Measurements from ENCODE around the gene DDR2.
A peak's percentile ranks its signal among the peaks of the same experiment; 100 is the strongest.
"Not testable (repeated sequence)": the region's sequence is repeated elsewhere in the genome, so short reads cannot be mapped to it uniquely, and the experiment has no call there.

The DDR2 gene

DNA sequence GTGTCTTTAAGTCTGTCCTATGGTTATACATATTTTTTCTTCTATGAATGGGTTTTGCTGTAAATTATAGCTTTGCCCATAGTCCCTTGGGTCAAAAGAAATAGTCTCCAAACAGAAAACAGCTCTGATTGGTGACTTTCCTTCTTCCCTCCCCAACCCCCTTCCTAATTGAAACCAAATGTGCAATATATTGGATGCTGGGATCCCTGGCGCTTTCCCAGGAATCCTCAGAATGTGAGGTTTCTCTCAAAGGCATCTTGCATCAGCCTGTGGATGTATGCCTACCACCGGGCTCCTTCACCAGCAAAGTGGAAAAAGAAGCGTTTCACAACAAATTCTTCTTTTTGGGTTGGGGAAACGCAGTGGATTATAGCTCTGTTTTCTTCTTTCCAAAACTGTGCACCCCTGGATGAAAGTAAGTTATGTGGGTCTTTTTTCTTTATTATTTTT, at the start of gene DDR2:
Gene DDR2, plus strand, starts transcription at position 248 of the 450 bp plus-strand sequence. CDS start 86,600 bp downstream, outside the sequence.
- DNase-seq = no peak

DNA sequence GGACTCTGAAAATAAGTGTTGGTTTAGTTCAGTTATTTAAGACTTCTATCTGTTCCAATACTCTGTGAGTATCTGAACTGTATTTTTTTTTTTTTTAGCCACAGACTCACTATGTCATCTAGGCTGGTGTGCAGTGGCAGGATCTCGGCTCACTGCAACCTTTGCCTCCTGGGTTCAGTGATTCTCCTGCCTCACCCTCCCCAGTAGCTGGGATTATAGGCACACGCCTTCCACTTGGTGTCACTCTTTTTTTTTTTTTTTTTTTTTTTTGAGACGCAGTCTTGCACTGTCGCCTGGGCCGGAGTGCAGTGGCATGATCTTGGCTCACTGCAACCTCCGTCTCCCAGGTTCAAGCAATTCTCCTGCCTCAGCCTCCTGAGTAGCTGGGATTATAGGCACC, 49.4 kb upstream of the DDR2 start:
- not testable (repeated sequence) for DNase-seq

DNA sequence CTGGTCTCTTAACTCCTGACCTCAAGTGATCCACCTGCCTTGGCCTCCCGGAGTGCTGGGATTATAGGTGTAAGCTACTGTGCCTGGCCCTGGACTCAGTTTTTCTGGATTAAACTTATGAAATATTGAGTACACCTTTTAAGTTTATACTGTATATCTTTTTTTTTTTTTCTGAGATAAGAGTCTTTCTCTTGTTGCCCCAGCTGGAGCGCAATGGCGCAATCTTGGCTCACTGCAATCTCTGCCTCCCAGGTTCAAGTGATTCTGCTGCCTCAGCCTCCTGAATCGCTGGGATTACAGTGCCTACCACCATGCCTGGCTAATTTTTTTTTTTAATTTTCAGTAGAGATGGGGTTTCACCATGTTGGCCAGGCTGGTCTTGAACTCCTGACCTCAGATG, 47.2 kb upstream of the DDR2 start:
- not testable (repeated sequence) for DNase-seq

- no peak for DNase-seq
Measured at GRCh38 chr1:162587347-162587746, 44.9 kb upstream of the DDR2 start.

- no peak for DNase-seq
Measured at GRCh38 chr1:162587761-162588260, 44.5 kb upstream of the DDR2 start.

DNA sequence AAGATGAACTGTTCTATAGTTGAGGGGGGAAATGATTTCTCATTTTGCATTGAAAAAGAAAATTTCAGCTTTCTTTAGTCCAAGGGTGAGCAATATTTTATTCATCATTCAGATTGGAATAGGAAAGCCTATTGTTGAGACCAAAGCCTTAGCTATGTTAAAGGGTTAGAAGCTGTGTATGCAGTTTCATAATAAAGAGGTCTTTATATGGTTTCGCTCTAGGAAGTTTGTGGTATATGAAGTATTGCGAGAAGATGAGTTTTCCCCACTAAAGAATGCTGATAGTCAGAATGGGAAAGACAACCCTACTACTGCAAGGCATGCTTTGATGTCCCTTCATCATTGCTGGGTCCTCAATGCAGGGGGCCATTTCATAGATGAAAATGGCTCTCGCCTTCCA, 42.2 kb upstream of the DDR2 start:
- DNase-seq = no peak

GRCh38 chr1:162590686-162591085, 41.6 kb upstream of the DDR2 start:
- DNase-seq = no peak

- DNase-seq = no peak
Measured at GRCh38 chr1:162596514-162597170, 35.6 kb upstream of the DDR2 start.

GRCh38 chr1:162599451-162599850, 32.8 kb upstream of the DDR2 start:
- DNase-seq = no peak

DNA sequence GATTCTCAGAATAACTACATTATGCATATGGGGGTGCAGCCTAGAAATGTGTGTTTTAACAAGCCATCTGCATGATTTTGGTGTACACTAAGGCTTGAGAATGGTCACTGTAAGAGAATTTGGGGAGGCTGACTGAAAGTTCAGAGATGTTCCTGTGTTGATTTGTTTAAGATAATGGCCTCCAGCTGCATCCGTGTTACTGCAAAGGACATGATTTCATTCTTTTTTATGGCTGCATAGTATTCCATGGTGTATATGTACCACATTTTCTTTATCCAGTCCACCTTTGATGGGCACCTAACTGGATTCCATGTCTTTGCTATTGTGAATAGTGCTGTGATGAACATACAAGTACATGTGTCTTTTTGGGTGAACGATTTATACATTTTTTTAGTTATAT, 29.1 kb upstream of the DDR2 start:
- not testable (repeated sequence) for DNase-seq

- peak; percentile 19 for DNase-seq
Measured at GRCh38 chr1:162605225-162605927, 26.9 kb upstream of the DDR2 start.

- DNase-seq = no peak
Measured at GRCh38 chr1:162609306-162609705, 23.0 kb upstream of the DDR2 start.

DNA sequence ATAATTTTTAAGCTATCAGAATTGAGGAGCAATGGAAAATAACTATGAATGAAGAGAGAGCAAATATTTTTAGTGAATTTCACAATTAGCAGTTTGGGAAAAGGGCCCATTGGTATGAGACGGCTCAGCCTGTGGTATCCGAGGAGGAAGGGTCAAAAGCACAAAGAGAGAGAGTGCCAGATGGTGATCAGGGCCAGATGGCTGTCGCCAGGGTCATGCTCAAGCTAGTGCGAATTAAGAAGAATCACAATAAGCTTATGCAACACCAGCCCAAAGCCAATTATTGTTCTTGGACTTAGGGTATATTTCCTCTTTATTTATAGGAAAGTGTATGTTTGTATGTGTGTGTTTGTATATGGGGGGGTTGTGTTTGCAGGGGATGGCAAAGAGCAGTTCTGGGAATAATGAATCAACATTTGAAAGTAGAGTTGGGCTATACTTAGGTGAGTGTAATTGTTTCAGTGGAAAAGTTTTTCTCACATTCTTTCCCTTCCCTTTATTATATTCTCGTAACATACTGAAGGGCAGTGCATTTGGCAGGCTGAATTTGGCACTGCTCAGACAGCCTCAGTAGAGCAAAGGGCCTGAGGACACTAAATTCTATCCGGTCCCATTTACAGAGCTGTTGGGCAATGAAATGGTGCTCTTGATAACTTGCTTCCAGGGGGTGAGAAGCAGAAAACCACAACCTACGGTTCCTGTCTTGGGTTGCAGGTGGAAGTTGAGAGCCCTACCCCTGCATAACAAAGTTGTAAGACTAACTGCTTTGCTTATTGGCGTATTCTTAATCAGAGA, 19.5 kb upstream of the DDR2 start:
- no peak for DNase-seq

- DNase-seq = no peak
Measured at GRCh38 chr1:162616848-162617247, 15.4 kb upstream of the DDR2 start.

DNA sequence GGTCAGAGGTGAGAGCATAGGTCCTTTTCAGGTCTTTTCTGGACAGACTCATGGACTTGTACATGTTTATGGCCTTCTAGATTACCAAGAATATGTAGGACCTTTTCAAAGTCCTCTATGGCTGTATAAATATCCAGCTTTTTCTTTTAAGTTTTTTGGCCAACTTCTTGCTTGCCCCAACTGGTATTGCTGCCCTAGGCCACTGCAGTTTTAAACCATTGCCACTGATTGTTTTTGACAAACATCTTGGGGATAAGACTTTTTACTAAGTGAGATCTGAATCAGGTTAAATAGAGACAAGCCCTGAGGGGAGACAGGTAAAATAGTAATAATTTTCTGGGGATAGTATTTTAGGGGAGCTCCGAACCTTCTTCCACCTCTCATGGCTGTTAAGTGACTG, 14.8 kb upstream of the DDR2 start:
- DNase-seq = no peak

GRCh38 chr1:162619076-162619475, 13.2 kb upstream of the DDR2 start:
- no peak for DNase-seq

DNA sequence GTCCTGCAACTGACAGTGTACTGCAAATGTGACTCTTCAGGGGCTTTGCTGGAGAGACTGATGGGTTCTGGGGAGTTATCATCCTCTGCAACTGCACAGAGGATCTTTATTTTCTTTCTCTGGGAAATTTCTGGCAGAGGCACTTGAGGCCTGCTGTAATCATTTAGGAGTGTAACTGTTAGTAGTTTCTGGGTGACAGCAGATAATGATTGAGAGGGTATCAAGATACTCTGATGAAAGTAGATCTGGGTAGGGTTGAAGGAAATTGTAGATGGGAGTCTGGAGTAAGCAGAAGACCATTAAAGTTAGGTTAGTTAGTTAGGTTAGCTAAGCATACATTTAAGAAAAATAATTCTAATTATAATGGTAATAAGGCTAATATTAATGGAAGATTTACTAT, 11.0 kb upstream of the DDR2 start:
- no peak for DNase-seq

GRCh38 chr1:162625679-162626078, 6.6 kb upstream of the DDR2 start:
- DNase-seq = no peak

DNA sequence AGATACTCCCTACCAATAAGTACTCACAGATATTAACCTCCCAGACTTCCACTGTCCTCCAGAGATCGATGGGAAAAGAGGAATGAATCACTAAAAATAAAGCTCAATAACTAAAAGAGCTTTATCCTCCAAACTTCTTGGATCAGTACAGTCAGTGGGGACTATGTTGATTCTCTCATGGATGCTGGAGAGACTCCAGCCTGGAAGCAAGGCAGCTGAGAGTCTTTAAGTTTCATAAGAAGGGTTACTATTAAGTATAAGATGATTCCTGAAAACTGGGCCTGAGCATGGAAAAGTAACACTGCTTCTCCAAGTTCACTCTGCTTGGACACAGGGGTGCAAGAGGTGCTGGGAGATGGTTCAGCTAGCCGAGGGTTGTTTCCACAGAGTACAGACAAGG, 6.2 kb upstream of the DDR2 start:
- DNase-seq = no peak

GRCh38 chr1:162626761-162627160, 5.5 kb upstream of the DDR2 start:
- no peak for DNase-seq

- peak; percentile 25 for DNase-seq
Measured at GRCh38 chr1:162627662-162628296, 4.5 kb upstream of the DDR2 start.

- DNase-seq = no peak
Measured at GRCh38 chr1:162629077-162629627, 3.1 kb upstream of the DDR2 start.

DNA sequence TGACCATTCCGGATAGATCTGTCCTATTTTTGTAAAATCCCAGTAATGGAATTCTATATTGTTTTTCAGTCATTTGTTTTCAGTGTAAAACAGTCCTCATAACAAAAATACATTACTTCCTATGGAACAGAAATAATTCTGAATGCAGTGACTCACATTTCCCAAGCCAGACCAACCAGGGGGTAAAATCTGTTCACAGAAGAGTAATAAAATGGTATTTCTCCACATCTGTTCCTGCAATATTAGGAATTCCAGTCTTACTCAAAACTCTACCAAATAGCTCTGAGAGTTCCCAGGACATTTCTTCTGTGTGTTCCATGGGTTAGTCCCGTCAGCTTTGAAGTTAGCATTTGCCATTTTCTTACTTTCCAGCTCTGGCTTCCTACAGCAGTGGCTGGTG, 2.6 kb upstream of the DDR2 start:
- DNase-seq = no peak

Measured in suppressor macrophage treated with lipopolysaccharide for 4 hours (primary cell).